Stimulated activated naive CD8-positive, alpha-beta T cell treated with anti-CD3 and anti-CD28 coated beads, Interleukin-15, Interleukin-2, amounts not matched to agents 100 ng/mL and 50 ng/mL, for 24 hours (primary cell): ENCODE data around the gene DICER1.
A peak's percentile ranks its signal among the peaks of the same experiment; 100 is the strongest.

Experiments
- H3K27ac Mint-ChIP-seq: one replicate; pipeline ENCODE4 v1.8.0; 2021; ENCODE audit warnings: mild to moderate bottlenecking, mixed read lengths
- H3K27me3 Mint-ChIP-seq: one replicate; pipeline ENCODE4 v1.8.0; 2021; ENCODE audit warnings: mixed read lengths
- H3K36me3 Mint-ChIP-seq: one replicate; pipeline ENCODE4 v1.8.0; 2021; ENCODE audit warnings: low read depth, mixed read lengths
- H3K4me1 Mint-ChIP-seq: one replicate; pipeline ENCODE4 v1.8.0; 2021; ENCODE audit warnings: low read depth, mixed read lengths
- H3K4me3 Mint-ChIP-seq: one replicate; pipeline ENCODE4 v1.8.0; 2021; ENCODE audit warnings: mild to moderate bottlenecking, mixed read lengths
- H3K9me3 Mint-ChIP-seq: one replicate; pipeline ENCODE4 v1.8.0; 2021; ENCODE audit warnings: mixed read lengths

DICER1 gene

GRCh38 chr14:95174184-95174792 lies 17.0 kb upstream of the DICER1 start:
- Mint-ChIP-seq H3K4me3 (no peak overlapping the region), H3K27me3 (no peaks in the 10 kb centered on the region), H3K27ac (no peak overlapping the region), H3K36me3 (no peaks in the 10 kb centered on the region), H3K4me1 (no peaks in the 10 kb centered on the region), H3K9me3 (no peaks in the 10 kb centered on the region)

GRCh38 chr14:95173518-95173917 lies 16.2 kb upstream of the DICER1 start:
- no peaks in the 10 kb centered on the region for H3K9me3 Mint-ChIP-seq
- no peaks in the 10 kb centered on the region for H3K4me1 Mint-ChIP-seq
- no peaks in the 10 kb centered on the region for H3K36me3 Mint-ChIP-seq
- no peak overlapping the region for H3K27ac Mint-ChIP-seq
- no peaks in the 10 kb centered on the region for H3K27me3 Mint-ChIP-seq
- H3K4me3 Mint-ChIP-seq = no peak overlapping the region

- no peaks in the 10 kb centered on the region for H3K4me1 Mint-ChIP-seq
- no peak overlapping the region for H3K27ac Mint-ChIP-seq
- no peak overlapping the region for H3K4me3 Mint-ChIP-seq
- H3K9me3 Mint-ChIP-seq = peaks cover 5% of the 10 kb centered on the region
- peaks cover 5% of the 10 kb centered on the region for H3K36me3 Mint-ChIP-seq
- no peaks in the 10 kb centered on the region for H3K27me3 Mint-ChIP-seq
Measured at GRCh38 chr14:95167177-95167576, 9.8 kb upstream of the DICER1 start.

GRCh38 chr14:95165517-95165916 lies 8.2 kb upstream of the DICER1 start:
- peaks cover 5% of the 10 kb centered on the region for H3K36me3 Mint-ChIP-seq
- H3K27me3 Mint-ChIP-seq = no peaks in the 10 kb centered on the region
- no peaks in the 10 kb centered on the region for H3K4me1 Mint-ChIP-seq
- H3K9me3 Mint-ChIP-seq = peaks cover 5% of the 10 kb centered on the region
- no peak overlapping the region for H3K27ac Mint-ChIP-seq
- H3K4me3 Mint-ChIP-seq = no peak overlapping the region

GRCh38 chr14:95164506-95164905 lies 7.2 kb upstream of the DICER1 start:
- Mint-ChIP-seq H3K36me3 (peaks cover 5% of the 10 kb centered on the region), H3K9me3 (peaks cover 5% of the 10 kb centered on the region), H3K27ac (no peak overlapping the region), H3K4me1 (no peaks in the 10 kb centered on the region), H3K27me3 (no peaks in the 10 kb centered on the region), H3K4me3 (no peak overlapping the region)

- Mint-ChIP-seq H3K27ac (no peak overlapping the region), H3K36me3 (peaks cover 5% of the 10 kb centered on the region), H3K27me3 (no peaks in the 10 kb centered on the region), H3K9me3 (peaks cover 5% of the 10 kb centered on the region), H3K4me1 (no peaks in the 10 kb centered on the region), H3K4me3 (no peak overlapping the region)
Measured at GRCh38 chr14:95163666-95164065, 6.3 kb upstream of the DICER1 start.

GRCh38 chr14:95163132-95163531 lies 5.8 kb upstream of the DICER1 start:
- Mint-ChIP-seq H3K36me3 (peaks cover 5% of the 10 kb centered on the region), H3K4me1 (peaks cover 3% of the 10 kb centered on the region), H3K4me3 (no peak overlapping the region), H3K27ac (no peak overlapping the region), H3K9me3 (peaks cover 5% of the 10 kb centered on the region), H3K27me3 (no peaks in the 10 kb centered on the region)

- Mint-ChIP-seq H3K4me3 (no peak overlapping the region), H3K9me3 (peaks cover 5% of the 10 kb centered on the region), H3K27me3 (no peaks in the 10 kb centered on the region), H3K36me3 (peaks cover 5% of the 10 kb centered on the region), H3K27ac (no peak overlapping the region), H3K4me1 (peaks cover 7% of the 10 kb centered on the region)
Measured at GRCh38 chr14:95162641-95163040, 5.3 kb upstream of the DICER1 start.

GRCh38 chr14:95157048-95157326 lies 342 bp downstream of the DICER1 start:
- peaks cover 46% of the 10 kb centered on the region for H3K4me1 Mint-ChIP-seq
- H3K4me3 Mint-ChIP-seq = peak overlapping the region; percentile 94
- H3K9me3 Mint-ChIP-seq = no peaks in the 10 kb centered on the region
- no peaks in the 10 kb centered on the region for H3K27me3 Mint-ChIP-seq
- peaks cover 17% of the 10 kb centered on the region for H3K36me3 Mint-ChIP-seq
- no peak overlapping the region for H3K27ac Mint-ChIP-seq

GRCh38 chr14:95156161-95157047 lies 925 bp downstream of the DICER1 start:
- no peaks in the 10 kb centered on the region for H3K9me3 Mint-ChIP-seq
- peak overlapping the region; percentile 79 for H3K27ac Mint-ChIP-seq
- H3K4me1 Mint-ChIP-seq = peaks cover 52% of the 10 kb centered on the region
- H3K4me3 Mint-ChIP-seq = peak overlapping the region; percentile 89
- H3K36me3 Mint-ChIP-seq = peaks cover 17% of the 10 kb centered on the region
- H3K27me3 Mint-ChIP-seq = no peaks in the 10 kb centered on the region

GRCh38 chr14:95155045-95155444 lies 2.3 kb downstream of the DICER1 start:
- Mint-ChIP-seq H3K9me3 (no peaks in the 10 kb centered on the region), H3K4me1 (peaks cover 66% of the 10 kb centered on the region), H3K36me3 (peaks cover 17% of the 10 kb centered on the region), H3K27me3 (no peaks in the 10 kb centered on the region), H3K4me3 (peak overlapping the region; percentile 89), H3K27ac (peak overlapping the region; percentile 50)

GRCh38 chr14:95153866-95154265 lies 3.5 kb downstream of the DICER1 start:
- H3K4me3 Mint-ChIP-seq = peak overlapping the region; percentile 89
- H3K36me3 Mint-ChIP-seq = peaks cover 17% of the 10 kb centered on the region
- H3K27me3 Mint-ChIP-seq = no peaks in the 10 kb centered on the region
- H3K27ac Mint-ChIP-seq = no peak overlapping the region
- H3K4me1 Mint-ChIP-seq = peaks cover 76% of the 10 kb centered on the region
- no peaks in the 10 kb centered on the region for H3K9me3 Mint-ChIP-seq

- Mint-ChIP-seq H3K4me1 (peaks cover 87% of the 10 kb centered on the region), H3K27ac (no peak overlapping the region), H3K9me3 (peaks cover 3% of the 10 kb centered on the region), H3K36me3 (peaks cover 30% of the 10 kb centered on the region), H3K4me3 (no peak overlapping the region), H3K27me3 (no peaks in the 10 kb centered on the region)
Measured at GRCh38 chr14:95151561-95151960, 5.8 kb downstream of the DICER1 start.

GRCh38 chr14:95150910-95151309 lies 6.4 kb downstream of the DICER1 start:
- H3K27me3 Mint-ChIP-seq = no peaks in the 10 kb centered on the region
- H3K27ac Mint-ChIP-seq = no peak overlapping the region
- peaks cover 87% of the 10 kb centered on the region for H3K4me1 Mint-ChIP-seq
- H3K4me3 Mint-ChIP-seq = no peak overlapping the region
- peaks cover 35% of the 10 kb centered on the region for H3K36me3 Mint-ChIP-seq
- H3K9me3 Mint-ChIP-seq = peaks cover 8% of the 10 kb centered on the region

- Mint-ChIP-seq H3K36me3 (peaks cover 36% of the 10 kb centered on the region), H3K9me3 (peaks cover 10% of the 10 kb centered on the region), H3K4me1 (peaks cover 85% of the 10 kb centered on the region), H3K27me3 (no peaks in the 10 kb centered on the region), H3K4me3 (no peak overlapping the region), H3K27ac (no peak overlapping the region)
Measured at GRCh38 chr14:95149441-95149840, 7.9 kb downstream of the DICER1 start.

GRCh38 chr14:95147597-95147996 lies 9.7 kb downstream of the DICER1 start:
- no peak overlapping the region for H3K27ac Mint-ChIP-seq

More at GRCh38 chr14:95147597-95147996, 9.7 kb downstream of the DICER1 start:
- Mint-ChIP-seq H3K4me1 (peaks cover 87% of the 10 kb centered on the region), H3K9me3 (peaks cover 10% of the 10 kb centered on the region), H3K36me3 (peaks cover 25% of the 10 kb centered on the region), H3K27me3 (no peaks in the 10 kb centered on the region), H3K4me3 (no peak overlapping the region)
